Hematopoietic multipotent progenitor cell treated with erythropoietin and hydrocortisone succinate and interleukin-3 and kit ligand, for 8 days (in vitro differentiated cells): ENCODE data around the gene SGSM2.

Experiments
- DNase-seq: peaks from one replicate; pipeline ENCODE4 v3.0.0-alpha.2; 2015

The SGSM2 gene

GRCh38 chr17:2387086-2388019 is 50.1 kb downstream of the SGSM2 start:
- DNase-seq = no peak

- no peak for DNase-seq
These were observed 50.9 kb downstream of the SGSM2 start for GRCh38 chr17:2388020-2388682.

DNA sequence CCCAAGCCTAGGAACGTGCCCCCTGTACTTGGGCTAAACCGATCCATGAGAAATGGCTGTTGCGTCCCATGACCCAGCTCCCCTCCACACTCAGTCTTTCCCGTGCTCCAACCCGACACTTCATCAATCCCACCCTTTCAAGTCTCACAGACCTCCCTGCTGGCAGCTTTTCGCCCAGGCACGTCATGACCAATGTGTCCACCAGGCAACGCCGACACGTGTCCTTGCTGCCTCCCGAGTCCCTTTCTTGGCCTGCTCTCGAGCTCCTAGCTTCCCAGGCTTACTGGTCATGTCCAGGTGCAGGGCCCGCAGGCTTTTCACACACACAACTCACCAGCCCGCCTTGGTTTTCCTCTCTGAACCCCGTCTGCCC is 51.4 kb downstream of the SGSM2 start:
- DNase-seq = peak; percentile 10

GRCh38 chr17:2390199-2390836 is 53.0 kb downstream of the SGSM2 start:
- DNase-seq = no peak

- peak; percentile 9 for DNase-seq
These were observed 54.4 kb downstream of the SGSM2 start for GRCh38 chr17:2391597-2392251.

GRCh38 chr17:2392252-2393173 is 55.2 kb downstream of the SGSM2 start:
- DNase-seq = peak; percentile 89

DNA sequence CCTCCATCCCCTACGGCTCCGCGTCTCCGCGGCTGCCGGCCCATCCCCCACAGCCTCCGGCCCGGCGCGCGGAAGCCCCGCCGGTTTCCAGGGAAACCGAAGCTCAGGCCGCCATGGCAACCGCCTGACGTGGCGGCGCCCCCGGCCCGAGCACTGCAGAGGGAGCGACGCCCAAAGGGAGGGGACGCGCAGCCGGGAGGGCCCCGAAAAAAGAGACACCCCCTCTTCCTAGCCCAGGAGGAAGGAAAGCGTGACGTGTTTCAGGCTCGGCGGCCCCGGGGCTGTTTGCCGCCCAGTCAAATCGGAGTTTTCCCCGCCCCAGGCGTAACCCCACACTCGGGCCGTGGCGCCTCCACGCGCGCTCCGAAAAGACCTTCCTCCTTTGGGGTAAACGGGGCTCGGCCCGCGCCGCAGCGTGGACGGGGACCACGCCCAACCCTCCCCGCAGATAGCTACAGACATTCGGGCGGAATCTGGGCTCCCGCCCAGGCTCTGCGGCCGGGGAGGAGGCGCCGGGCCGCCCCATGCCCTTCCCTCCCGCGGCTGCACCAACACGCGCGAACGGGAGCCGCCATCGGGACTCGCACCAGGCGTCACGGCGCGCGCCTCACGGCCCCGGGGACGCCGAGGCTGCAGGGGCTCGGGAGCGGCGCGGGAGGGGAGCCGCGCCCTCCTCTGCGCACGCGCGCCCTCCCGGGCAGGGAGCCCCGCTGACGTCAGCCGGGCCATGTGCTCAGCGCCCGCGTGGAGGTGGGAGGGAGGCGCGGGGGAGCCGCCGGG is 56.1 kb downstream of the SGSM2 start:
- peak; percentile 87 for DNase-seq

DNA sequence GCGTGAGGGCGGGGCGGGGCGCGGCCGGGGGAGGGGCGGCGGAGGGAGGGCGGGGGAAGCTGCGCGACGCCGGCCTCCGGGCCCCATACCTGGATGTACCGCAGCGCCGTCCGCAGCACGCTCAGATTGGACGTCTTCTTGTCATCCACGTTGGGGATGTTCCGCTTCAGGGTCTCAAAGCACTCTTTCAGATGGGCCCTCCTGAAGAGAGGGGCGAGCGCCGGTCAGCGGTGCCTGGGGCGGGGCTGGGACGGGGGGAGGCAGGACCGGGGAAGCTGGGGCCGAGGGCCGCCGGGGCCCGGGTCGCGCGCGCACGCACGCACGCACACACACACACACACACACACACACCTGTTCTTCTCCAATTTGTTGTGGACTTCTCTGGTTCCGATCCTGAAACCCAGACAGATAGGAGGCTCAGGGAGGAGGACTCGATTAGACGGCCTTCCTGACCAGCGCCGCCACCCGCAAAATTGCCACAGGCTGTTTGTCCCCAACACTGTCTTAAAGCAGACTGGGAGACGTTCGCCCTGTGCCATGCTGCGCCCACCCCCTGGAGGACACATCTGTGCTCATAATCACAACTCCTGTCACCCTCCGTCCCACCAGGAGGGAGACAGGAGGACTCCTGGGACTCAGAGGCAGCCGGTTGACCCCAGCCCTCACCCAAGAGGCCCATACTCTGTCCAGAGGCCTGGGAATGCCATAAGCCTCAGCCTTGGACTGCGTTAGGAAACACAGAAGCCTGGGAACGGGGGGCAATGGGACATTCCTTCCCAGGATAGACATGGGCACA is 56.9 kb downstream of the SGSM2 start:
- no peak for DNase-seq

DNA sequence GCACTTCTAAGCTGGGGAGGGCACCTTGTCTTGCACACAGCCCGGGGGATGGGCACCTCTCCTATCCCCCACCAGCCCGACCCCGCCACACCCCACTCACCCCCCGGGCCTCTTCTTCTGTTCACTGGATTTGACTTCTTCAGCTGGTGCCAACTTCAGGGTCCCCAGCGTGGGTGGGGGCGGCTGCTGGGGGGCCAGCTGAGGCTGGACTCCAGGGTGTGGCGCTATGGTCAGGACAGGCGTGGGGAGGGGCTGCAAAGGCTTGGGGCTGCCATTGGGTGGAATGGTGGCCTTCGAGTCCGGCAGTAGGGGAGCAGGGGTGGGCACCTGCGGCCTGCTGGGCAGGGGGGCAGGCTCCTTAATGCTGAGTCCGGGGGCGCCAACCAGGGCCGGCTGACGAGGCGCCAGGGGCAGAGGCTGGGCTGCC is 57.5 kb downstream of the SGSM2 start:
- no peak for DNase-seq

DNA sequence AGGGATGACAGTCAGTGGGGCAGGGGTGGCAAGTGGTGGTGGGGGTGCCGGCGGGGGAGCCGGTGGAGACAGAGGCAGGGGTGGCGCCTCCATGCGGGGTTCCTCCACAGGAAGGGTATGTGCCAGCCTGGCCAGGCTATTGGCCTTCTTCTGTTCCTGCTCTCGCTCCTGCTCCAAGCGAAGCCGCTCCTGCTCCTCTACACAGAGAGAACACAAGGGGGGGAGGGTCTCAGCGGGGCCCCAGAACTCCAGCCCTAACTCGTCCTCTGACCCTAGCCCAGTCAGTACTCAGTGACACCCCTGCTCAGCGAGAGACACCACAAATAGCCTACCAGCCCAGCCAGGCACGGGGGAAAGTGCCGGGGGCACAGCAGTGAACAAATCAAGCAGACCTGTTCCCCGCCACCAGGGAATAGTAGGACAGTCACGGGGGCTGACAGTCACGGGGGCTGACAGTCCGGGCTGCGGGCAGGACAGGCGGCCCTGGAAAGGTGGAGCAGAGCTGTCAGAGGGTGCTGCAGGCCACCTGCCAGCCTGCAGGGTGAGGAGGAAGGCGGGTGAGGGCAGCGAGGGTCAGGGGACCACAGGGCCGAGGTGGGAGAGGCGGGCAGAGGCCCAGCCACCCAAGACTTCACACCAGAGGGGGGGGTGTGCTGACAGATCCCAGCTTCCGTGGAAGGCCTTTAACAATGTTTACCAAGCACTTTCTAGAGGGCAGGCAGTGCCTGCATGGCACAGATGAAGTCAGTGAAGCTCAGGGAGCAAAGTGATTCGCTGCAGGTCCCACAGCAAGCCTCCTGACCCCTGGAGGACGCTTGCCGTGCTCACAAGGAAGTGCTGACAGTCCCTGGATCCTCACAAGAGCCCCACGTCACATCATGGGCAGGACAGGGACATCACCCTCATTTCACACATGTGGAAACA is 58.2 kb downstream of the SGSM2 start:
- peak; percentile 25 for DNase-seq

DNA sequence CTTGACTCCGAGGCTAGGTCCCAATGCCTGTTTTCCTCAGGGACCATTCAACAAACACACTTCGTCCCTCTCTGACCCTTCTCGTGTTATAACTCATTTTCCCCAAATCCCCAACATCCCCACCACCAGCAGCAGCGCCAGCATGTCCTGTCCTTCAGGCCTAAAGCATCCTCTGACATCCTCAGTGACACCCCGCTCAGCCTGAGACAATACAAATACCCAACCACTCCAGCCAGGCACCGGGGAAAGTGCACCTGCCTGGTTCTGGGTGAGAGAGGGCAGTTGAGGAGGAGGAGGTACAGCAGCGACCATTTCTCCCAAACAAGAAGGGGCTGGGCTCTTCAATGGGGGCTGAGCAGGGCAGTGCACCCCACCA is 58.9 kb downstream of the SGSM2 start:
- no peak for DNase-seq

DNA sequence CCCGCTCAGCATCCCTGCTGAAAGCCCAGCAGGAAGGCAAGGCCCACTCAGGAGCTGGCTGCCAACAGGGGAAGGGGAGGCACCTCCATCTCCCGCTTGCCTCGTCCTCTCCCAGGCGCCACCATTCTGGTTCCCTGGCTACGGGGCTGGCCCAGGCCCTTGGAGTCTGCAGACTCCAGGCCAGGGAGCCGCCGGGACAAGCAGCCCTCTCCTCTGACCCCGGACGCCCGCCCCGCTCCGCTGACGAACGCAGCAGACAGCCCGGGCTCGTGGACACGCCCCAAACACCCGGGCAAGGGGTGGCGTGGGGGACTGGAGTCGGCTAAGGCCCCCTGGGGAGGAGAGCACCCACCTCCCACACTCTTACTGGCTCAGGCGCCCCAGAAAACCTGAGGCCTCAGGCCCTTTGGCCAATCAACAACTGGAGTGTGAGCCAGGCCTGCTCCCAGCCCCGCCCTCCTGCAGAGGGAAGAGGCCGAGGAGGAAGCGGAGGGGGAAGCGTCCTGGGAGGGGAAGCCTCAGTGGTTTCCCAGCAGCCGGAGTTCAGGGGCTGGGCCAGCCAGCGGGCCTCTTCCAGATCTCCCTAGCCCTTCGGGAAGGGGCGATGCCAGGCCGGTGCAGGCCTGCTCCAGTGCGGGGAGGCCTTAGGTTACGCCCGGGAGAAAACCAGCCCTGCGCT is 59.4 kb downstream of the SGSM2 start:
- peak; percentile 95 for DNase-seq

GRCh38 chr17:2397247-2398171 is 60.2 kb downstream of the SGSM2 start:
- DNase-seq = no peak

GRCh38 chr17:2398182-2398581 is 60.9 kb downstream of the SGSM2 start:
- DNase-seq = no peak

DNA sequence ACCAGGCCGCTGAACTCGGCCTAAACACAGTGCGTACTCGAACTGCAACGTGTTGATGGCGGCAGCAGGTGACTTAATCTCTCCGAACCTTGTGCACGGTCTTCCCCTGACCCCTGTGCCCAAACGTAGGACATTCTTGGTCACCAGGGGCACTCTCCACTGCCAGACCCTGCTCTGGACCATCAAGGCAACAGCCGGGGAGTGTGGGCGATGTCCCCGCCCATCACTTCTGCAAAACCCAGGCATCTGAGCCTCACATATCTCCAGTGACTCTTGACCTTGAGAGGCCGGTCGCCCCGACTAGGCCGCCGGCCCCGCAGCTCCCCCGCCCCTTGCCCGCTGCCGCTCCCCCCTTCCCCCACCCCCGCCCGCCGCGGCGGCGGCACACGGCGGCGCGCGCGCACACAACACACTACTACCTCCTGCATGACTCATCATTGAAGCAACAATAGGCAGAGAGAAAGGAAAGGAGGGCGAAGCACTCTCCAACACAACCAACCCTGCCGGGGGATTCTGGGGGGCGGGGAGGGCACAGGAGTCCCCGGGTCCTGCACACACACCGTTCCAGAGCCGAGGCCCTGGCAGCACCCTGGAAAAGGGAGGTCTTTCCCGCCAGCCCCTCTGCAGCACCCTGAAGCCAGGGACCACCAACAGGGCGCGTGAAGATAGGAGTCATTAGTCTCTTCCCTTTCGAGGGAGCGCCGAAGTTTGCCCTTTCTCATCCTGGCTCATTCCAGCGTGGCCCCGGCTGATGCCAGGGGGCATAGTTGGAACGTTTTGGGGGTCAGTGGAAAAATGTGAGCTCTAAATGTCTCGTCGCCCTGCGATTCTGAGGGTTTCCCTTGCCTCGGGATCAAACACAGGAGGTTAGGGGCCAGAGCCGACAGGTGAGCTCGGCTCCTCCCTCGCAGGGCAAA is 61.6 kb downstream of the SGSM2 start:
- peak; percentile 70 for DNase-seq
